ENCODE results near the gene CLCN1.
A peak's percentile ranks its signal among the peaks of the same experiment; 100 is the strongest.

DNA sequence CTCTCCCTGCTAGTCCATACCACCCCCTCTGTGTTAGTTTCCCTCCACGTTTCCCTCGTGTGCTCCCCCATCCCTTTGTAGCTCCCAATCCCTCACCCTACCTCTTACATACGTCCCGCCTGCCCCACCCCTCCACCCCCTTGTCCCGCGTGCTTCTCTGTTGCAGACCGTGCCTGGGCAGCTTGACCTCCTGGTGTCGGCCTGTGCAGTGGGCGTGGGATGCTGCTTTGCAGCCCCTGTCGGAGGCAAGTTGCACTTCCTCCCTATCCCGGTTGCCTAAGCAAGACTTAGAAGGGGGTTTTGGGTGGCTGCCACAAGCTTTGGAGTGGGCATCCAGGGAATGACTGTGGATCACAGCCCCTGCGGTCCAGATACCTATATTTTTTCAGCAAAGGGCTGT is 7.7 kb downstream of the CLCN1 start:
- TF ChIP-seq CBX5 (IDR thresholded peaks at IDR 0.05; ENCODE audit: low read depth), result no peak
- TF ChIP-seq SPI1 (IDR thresholded peaks at IDR 0.05; ENCODE audit: borderline replicate concordance, insufficient read depth, low read depth, low read length), result peak; percentile 13; the same call in 1 of the 2 replicates
- no peak for TF ChIP-seq POLR2A (IDR thresholded peaks at IDR 0.05; ENCODE audit: low read depth, low read length)
- TF ChIP-seq TCF3 (IDR thresholded peaks at IDR 0.05; ENCODE audit: borderline replicate concordance, insufficient read depth, low read depth, low read length), result no peak
- no peak for TF ChIP-seq NR2C2 (IDR thresholded peaks at IDR 0.05; ENCODE audit: borderline replicate concordance, control insufficient read depth, insufficient read length, low read depth)
- TF ChIP-seq ZNF274 (IDR thresholded peaks at IDR 0.05; ENCODE audit: insufficient read depth, insufficient read length), result no peak
- TF ChIP-seq, protein P1, sequence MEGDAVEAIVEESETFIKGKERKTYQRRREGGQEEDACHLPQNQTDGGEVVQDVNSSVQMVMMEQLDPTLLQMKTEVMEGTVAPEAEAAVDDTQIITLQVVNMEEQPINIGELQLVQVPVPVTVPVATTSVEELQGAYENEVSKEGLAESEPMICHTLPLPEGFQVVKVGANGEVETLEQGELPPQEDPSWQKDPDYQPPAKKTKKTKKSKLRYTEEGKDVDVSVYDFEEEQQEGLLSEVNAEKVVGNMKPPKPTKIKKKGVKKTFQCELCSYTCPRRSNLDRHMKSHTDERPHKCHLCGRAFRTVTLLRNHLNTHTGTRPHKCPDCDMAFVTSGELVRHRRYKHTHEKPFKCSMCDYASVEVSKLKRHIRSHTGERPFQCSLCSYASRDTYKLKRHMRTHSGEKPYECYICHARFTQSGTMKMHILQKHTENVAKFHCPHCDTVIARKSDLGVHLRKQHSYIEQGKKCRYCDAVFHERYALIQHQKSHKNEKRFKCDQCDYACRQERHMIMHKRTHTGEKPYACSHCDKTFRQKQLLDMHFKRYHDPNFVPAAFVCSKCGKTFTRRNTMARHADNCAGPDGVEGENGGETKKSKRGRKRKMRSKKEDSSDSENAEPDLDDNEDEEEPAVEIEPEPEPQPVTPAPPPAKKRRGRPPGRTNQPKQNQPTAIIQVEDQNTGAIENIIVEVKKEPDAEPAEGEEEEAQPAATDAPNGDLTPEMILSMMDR (IDR thresholded peaks at IDR 0.05 in 2 of 3, conservative IDR thresholded peaks at IDR 0.05 in 1 of 3; ENCODE audit: control insufficient read depth in 2 of 3, extremely low read depth in 1 of 3, insufficient read depth in 1 of 3, low read depth in 3 of 3, low read length in 3 of 3), result no peak
- no peak for TF ChIP-seq TCF12 (IDR thresholded peaks at IDR 0.05; ENCODE audit: low read depth, low read length)
- no peak for TF ChIP-seq ASH2L (IDR thresholded peaks at IDR 0.05; ENCODE audit: borderline replicate concordance, low read depth)
- TF ChIP-seq CEBPB (IDR thresholded peaks at IDR 0.05; ENCODE audit: borderline replicate concordance in 1 of 2, low read depth in 2 of 2, low read length in 2 of 2), result no peak
- TF ChIP-seq EP300 (IDR thresholded peaks at IDR 0.05; ENCODE audit: borderline replicate concordance in 1 of 2, control insufficient read depth in 1 of 2, low read depth in 2 of 2, low read length in 2 of 2), result no peak
- TF ChIP-seq NFYA (IDR thresholded peaks at IDR 0.05; ENCODE audit: borderline replicate concordance, low read depth, low read length), result no peak
- TF ChIP-seq, protein P2, sequence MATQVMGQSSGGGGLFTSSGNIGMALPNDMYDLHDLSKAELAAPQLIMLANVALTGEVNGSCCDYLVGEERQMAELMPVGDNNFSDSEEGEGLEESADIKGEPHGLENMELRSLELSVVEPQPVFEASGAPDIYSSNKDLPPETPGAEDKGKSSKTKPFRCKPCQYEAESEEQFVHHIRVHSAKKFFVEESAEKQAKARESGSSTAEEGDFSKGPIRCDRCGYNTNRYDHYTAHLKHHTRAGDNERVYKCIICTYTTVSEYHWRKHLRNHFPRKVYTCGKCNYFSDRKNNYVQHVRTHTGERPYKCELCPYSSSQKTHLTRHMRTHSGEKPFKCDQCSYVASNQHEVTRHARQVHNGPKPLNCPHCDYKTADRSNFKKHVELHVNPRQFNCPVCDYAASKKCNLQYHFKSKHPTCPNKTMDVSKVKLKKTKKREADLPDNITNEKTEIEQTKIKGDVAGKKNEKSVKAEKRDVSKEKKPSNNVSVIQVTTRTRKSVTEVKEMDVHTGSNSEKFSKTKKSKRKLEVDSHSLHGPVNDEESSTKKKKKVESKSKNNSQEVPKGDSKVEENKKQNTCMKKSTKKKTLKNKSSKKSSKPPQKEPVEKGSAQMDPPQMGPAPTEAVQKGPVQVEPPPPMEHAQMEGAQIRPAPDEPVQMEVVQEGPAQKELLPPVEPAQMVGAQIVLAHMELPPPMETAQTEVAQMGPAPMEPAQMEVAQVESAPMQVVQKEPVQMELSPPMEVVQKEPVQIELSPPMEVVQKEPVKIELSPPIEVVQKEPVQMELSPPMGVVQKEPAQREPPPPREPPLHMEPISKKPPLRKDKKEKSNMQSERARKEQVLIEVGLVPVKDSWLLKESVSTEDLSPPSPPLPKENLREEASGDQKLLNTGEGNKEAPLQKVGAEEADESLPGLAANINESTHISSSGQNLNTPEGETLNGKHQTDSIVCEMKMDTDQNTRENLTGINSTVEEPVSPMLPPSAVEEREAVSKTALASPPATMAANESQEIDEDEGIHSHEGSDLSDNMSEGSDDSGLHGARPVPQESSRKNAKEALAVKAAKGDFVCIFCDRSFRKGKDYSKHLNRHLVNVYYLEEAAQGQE (IDR thresholded peaks at IDR 0.05; ENCODE audit: low read depth, low read length), result no peak
